Measurements from ENCODE around the gene PCID2.
A peak's percentile ranks its signal among the peaks of the same experiment; 100 is the strongest.
"Not testable (repeated sequence)": the region's sequence is repeated elsewhere in the genome, so short reads cannot be mapped to it uniquely, and the experiment has no call there.

PCID2 gene

DNA sequence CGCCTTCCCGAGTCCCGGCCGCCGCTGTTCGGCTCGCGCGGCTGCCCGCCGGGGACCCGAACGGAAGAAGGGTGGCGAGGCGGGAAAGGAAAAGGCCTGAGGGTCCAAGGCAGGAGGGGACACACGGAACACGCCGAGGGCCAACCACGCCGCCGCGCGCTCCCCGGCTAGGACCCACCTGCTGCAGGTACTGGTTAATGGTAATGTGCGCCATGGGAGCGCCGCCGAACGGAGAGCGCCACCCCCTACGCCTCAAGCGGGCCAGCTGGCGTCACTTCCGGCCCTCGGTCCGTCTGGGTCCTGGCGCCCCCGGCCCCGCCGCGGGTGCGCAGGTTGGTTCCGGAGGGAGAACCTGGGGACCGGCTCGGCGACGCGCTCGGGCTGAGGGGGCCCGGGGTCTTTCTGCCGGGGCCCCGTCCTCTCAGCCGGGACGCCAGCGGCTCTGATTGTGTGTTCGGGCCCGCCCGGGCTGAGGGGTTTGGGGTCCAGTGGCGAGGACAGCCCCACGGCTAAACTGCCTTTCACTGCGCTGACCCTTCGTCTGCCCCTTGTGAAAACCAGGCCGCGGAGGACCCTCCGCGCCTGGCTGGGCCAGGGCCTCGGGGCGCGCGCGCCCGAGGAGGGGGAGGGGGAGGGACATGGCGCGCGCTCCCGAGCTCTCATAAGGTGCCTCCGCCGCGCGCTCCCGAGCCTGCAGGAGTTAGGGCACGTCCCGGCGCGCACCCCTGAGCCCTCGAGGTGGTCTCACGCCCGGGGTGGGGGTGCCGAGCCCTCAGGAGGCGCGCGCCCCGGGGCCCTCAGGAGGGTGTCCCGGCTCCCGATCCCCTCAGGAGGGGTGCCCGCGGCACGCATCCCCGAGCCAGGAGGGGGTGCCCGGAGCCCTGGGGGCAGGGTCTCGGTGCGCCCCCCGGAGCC lies at the start of gene PCID2:
Gene PCID2 (minus strand): TSS at position 249 of the 915 bp plus-strand sequence. CDS start 35 bp downstream, at position 214.
- DNase-seq (ENCODE audit: low read depth): peak; percentile 91
- H3K4me3 ChIP-seq (ENCODE audit: low read depth, low read length): peak within 1 kb of the TSS; percentile 89
- TF ChIP-seq, protein P1, sequence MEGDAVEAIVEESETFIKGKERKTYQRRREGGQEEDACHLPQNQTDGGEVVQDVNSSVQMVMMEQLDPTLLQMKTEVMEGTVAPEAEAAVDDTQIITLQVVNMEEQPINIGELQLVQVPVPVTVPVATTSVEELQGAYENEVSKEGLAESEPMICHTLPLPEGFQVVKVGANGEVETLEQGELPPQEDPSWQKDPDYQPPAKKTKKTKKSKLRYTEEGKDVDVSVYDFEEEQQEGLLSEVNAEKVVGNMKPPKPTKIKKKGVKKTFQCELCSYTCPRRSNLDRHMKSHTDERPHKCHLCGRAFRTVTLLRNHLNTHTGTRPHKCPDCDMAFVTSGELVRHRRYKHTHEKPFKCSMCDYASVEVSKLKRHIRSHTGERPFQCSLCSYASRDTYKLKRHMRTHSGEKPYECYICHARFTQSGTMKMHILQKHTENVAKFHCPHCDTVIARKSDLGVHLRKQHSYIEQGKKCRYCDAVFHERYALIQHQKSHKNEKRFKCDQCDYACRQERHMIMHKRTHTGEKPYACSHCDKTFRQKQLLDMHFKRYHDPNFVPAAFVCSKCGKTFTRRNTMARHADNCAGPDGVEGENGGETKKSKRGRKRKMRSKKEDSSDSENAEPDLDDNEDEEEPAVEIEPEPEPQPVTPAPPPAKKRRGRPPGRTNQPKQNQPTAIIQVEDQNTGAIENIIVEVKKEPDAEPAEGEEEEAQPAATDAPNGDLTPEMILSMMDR (conservative IDR thresholded peaks at IDR 0.05; ENCODE audit: low read depth, low read length): no peak

DNA sequence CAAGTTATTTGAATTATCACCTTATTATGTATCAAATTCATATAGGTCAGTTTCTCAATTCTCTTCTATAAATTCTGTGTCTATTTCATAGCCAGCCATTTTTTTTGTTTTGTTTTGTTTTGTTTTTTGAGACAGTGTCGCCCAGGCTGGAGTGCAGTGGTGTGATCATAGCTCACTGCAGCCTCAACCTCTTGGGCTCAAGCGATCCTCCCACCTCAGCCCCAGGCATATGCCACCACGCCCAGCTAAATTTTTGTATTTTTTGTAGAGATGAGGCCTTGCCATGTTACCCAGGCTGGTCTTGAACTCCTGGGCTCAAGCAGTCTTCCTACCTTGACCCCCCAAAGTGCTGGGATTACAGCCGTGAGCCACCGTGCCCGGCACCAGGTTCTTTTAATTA lies 49.4 kb upstream of the PCID2 start:
- not testable (repeated sequence) for DNase-seq (ENCODE audit: low read depth); H3K4me3 ChIP-seq (ENCODE audit: low read depth, low read length)

DNA sequence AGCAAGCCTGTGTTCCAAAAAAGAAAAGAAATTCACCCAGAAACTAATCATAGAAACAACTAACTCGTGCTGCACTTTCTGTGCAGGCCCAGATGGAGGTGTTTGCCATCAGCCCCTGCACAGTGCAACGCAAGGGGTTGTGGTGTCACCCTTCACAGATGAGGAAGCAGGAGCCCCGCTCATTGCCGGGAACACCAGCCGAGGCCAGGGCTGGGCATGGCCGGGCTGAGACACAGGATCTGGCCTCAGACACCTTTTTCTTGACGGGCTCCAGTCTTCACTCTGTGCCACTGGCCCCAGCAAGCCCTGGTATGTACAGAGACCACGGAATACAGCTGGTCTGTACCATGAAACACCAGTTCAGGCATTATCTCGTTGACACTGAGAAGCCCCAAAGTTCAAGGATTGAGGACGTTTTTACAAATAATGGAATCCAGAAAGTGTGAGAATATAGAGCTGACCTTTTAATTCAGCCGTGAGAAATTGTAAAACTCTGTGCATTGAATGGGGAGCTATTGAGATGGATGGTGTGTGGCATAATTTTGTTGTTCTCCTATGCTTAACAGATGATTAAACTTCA lies 44.1 kb upstream of the PCID2 start:
- no peak for DNase-seq (ENCODE audit: low read depth)
- H3K4me3 ChIP-seq (ENCODE audit: low read depth, low read length): no peak overlapping the region
- TF ChIP-seq, protein P1 (conservative IDR thresholded peaks at IDR 0.05; ENCODE audit: low read depth, low read length): no peak

DNA sequence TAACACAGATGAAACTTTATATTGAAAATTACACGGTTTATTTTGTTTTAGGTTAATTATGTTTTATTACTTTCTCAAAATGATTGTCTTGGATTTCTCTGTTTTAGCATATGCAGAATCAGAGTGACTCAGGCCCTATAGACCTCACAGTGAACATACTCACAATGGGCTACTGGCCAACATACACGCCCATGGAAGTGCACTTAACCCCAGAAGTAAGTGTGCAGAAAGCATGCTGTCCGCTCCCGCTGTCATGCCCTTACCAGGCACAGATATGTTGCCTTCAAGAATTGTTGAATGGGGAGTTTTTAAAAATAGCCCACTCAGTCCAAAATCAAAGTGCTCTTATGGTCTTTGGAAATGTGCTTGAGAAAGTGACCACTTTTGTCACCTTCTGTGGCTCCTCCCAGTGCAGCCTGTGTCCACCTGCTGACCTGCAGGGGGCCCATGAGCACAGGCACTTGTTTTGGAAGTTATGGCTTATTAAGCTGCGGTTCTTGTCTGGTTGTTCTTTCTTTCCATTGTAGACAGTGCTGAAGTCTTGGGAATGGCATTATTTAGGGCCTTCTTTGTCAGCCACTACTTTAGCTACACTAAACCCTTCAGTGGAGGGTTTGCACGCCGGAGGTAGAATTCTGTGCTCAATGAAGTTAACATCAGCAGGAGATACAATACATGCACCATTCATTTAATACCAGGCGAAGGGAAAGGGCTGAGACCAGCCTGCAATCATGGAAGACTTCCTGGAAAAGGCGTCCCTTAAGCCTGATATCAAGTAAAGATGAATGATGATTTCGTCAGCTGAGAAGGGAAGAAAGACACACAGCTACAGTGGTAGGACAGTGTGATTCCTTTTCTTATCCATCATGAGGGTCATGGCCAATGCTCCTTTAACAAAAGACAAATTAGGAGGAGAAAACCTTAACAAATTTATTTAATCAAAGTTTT lies 37.7 kb upstream of the PCID2 start:
- no peak for DNase-seq (ENCODE audit: low read depth)
- no peak overlapping the region for H3K4me3 ChIP-seq (ENCODE audit: low read depth, low read length)
- TF ChIP-seq, protein P1 (conservative IDR thresholded peaks at IDR 0.05; ENCODE audit: low read depth, low read length): peak; percentile 54

DNA sequence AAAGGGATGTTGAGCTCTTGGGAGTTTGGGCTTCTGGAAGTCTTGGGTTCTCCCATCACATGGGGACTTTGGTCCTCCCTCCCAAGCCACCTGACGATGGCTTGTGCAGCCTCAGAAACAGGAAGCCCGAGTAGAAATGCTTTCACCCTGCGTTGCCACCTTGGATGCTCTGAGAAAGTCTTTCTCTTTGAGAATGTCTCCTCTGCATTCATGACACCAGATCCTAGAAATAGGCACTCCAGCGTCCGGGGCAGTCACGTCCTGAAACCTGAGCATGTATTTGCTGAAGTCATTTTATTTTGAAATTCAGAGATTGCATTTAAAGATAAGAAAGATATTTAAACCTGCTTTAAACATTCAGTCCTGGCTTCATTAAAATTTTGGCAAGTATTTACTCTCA lies 35.4 kb upstream of the PCID2 start:
- TF ChIP-seq, protein P1 (conservative IDR thresholded peaks at IDR 0.05; ENCODE audit: low read depth, low read length): no peak
- no peak for DNase-seq (ENCODE audit: low read depth)
- H3K4me3 ChIP-seq (ENCODE audit: low read depth, low read length): no peak overlapping the region

GRCh38 chr13:113241623-113242022 lies 33.2 kb upstream of the PCID2 start:
- not testable (repeated sequence) for DNase-seq (ENCODE audit: low read depth); H3K4me3 ChIP-seq (ENCODE audit: low read depth, low read length)

DNA sequence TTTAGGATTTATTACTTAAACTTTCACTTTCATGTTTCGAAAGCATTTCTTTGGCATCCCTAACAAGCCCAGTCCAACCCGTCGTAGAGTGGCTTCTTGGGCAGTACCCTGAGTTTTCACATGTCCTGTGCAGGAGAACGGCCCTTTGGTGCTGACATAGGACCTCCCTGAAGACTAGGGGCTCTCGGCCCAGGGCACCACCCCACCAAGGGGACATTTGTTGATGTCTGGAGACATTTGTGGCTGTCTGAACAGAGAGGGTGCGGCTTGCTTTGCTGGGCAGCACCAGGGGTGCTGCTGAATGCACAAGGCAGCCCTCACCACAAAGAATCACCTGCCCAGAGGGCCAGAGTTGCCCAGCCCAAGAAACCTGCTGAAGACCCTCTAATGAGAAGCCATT lies 31.5 kb upstream of the PCID2 start:
- TF ChIP-seq, protein P1 (conservative IDR thresholded peaks at IDR 0.05; ENCODE audit: low read depth, low read length): no peak
- DNase-seq (ENCODE audit: low read depth): no peak
- H3K4me3 ChIP-seq (ENCODE audit: low read depth, low read length): no peak overlapping the region
